HUES64 (cell line): ENCODE data around the gene HRK.

ENCODE experiments used
- H3K27ac ChIP-seq: 2 replicates; pipeline ENCODE4 v1.7.0; 2013; ENCODE audit warnings: low read depth, low read length, inconsistent platforms
- H3K27me3 ChIP-seq: 2 replicates; pipeline ENCODE4 v1.6.1; 2013; ENCODE audit warnings: mild to moderate bottlenecking, low read length; ENCODE audit not compliant: insufficient read depth
- H3K36me3 ChIP-seq: 2 replicates; pipeline ENCODE4 v1.6.1; 2013; ENCODE audit warnings: mild to moderate bottlenecking, low read length; ENCODE audit not compliant: insufficient read depth
- H3K4me1 ChIP-seq: 2 replicates; pipeline ENCODE4 v1.6.1; 2013; ENCODE audit warnings: mild to moderate bottlenecking, low read length, moderate library complexity; ENCODE audit not compliant: insufficient read depth
- H3K4me3 ChIP-seq: 2 replicates; pipeline ENCODE4 v1.5.1; 2013; ENCODE audit warnings: mild to moderate bottlenecking, low read length, moderate library complexity
- H3K9ac ChIP-seq: 2 replicates; pipeline ENCODE4 v1.6.1; 2013; ENCODE audit warnings: mild to moderate bottlenecking, low read depth, low read length
- H3K9me3 ChIP-seq: 2 replicates; pipeline ENCODE4 v1.6.1; 2013; ENCODE audit warnings: low read depth, low read length; ENCODE audit not compliant: insufficient read depth
- WGBS: fragments of 150-250, 120-280 bp; methylation state at CpG from one replicate; pipeline ENCODE4 v1.1.7; 2013; ENCODE audit warnings: missing lambda C conversion rate; 5-methylcytosine and 5-hydroxymethylcytosine counted together

Gene HRK

DNA sequence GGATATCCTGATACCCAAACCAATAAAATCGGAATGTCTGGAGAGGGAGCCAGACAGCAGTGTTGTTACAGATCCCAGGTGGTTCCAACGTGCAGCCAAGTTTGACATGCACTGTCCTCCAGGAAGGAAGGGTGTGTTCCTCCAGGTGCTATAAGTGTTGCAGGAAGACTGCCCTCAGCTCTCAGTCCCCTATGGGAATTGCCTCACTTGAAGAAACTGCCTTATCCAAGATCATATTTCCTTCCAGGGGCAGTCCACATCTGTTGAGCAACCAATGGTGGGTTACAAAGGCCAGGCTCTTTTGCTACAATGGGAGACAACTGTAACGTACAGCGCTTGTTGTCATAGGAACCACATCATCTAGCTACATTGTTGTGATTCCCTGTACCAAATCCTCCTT is 16.2 kb upstream of the HRK start:
- 89% methylated on average over 4 of the region's 4 CpGs for WGBS
- no peaks in the 10 kb centered on the region for H3K9me3 ChIP-seq
- no peak overlapping the region for H3K27ac ChIP-seq
- H3K9ac ChIP-seq, result no peak overlapping the region
- H3K36me3 ChIP-seq, result no peaks in the 10 kb centered on the region
- no peaks in the 10 kb centered on the region for H3K4me1 ChIP-seq
- H3K4me3 ChIP-seq, result no peak overlapping the region
- no peaks in the 10 kb centered on the region for H3K27me3 ChIP-seq

GRCh38 chr12:116896411-116896924 is 15.2 kb upstream of the HRK start:
- WGBS, result 77% methylated on average over 7 of the region's 7 CpGs
- Histone ChIP-seq H3K9me3 (0 out of 2 replicates have a peak, but pooled peaks cover 2% of the 10 kb centered on the region), H3K36me3 (no peaks in the 10 kb centered on the region), H3K9ac (no peak overlapping the region), H3K27ac (no peak overlapping the region), H3K4me1 (no peaks in the 10 kb centered on the region), H3K27me3 (no peaks in the 10 kb centered on the region), H3K4me3 (no peak overlapping the region)

- 91% methylated on average over 2 of the region's 3 CpGs for WGBS
- H3K27me3 ChIP-seq, result no peaks in the 10 kb centered on the region
- H3K4me3 ChIP-seq, result no peak overlapping the region
- no peaks in the 10 kb centered on the region for H3K36me3 ChIP-seq
- no peaks in the 10 kb centered on the region for H3K4me1 ChIP-seq
- H3K9me3 ChIP-seq, result 0 out of 2 replicates have a peak, but pooled peaks cover 2% of the 10 kb centered on the region
- no peak overlapping the region for H3K27ac ChIP-seq
- no peak overlapping the region for H3K9ac ChIP-seq
Observed at GRCh38 chr12:116894913-116895312, 13.7 kb upstream of the HRK start.

DNA sequence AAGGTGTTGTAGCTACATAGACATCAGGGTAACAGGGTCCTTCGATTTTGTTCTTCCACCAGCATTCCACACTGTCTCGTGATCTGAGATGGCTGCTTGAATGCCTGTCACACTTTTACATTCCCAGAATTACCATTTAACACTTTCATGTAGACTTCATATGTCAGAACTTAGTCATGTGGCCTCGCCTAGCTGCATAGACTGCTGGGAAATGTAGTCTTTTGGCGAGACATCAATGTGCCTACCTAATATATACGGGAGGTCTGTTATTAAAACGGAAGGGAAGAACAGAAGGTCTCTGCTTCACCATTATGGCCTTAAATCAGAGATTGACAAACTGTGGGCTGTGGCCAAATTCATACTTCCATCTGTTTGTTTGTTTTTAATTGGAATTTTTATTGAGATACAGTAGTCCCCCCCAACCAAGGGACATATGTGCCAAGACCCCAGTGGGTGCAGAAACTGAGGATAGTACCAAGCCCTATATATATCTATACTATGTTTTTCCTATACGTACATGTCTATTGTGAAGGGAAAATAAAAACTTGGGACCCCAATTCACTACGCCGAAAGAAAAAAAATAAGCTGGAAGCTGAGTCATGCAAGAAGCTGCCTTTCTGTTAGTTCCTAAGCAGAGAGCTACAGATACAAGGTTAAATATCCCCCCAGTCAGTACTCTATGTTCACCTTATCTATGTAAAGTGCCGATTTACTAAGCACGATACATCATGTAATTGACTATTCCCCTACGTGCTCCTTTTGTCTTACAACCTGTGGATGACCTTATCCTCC is 11.3 kb upstream of the HRK start:
- no peaks in the 10 kb centered on the region for H3K36me3 ChIP-seq
- H3K9me3 ChIP-seq, result 0 out of 2 replicates have a peak, but pooled peaks cover 2% of the 10 kb centered on the region
- no peak overlapping the region for H3K27ac ChIP-seq
- no peaks in the 10 kb centered on the region for H3K4me1 ChIP-seq
- no peak overlapping the region for H3K4me3 ChIP-seq
- 87% methylated on average over 12 of the region's 12 CpGs for WGBS
- H3K27me3 ChIP-seq, result no peaks in the 10 kb centered on the region
- H3K9ac ChIP-seq, result no peak overlapping the region

DNA sequence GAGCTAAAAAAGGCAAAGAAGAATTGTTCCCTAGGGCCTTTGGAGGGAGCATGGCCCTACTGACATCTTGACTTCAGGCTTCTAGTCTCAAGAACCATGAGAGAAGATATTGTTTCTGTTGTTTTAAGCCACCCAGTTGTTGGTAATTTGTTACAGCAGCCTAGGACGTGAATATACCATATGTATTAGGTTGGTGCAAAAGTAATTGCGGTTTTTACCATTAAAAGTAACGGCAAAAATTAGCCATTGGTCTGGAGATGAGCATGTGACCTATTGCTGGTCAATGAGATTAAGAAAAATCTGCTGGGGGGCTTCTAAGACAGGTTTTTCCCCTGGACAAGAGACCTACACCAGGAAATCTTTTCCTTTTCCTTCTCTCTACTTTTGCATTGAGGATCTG is 9.8 kb upstream of the HRK start:
- 91% methylated on average over 3 of the region's 3 CpGs for whole genome bisulfite sequencing
- Histone ChIP-seq H3K27ac (no peak overlapping the region), H3K9me3 (0 out of 2 replicates have a peak, but pooled peaks cover 2% of the 10 kb centered on the region), H3K4me3 (no peak overlapping the region), H3K36me3 (no peaks in the 10 kb centered on the region), H3K9ac (no peak overlapping the region), H3K4me1 (no peaks in the 10 kb centered on the region), H3K27me3 (no peaks in the 10 kb centered on the region)

GRCh38 chr12:116890330-116890729 is 9.1 kb upstream of the HRK start:
- Histone ChIP-seq H3K9me3 (0 out of 2 replicates have a peak, but pooled peaks cover 2% of the 10 kb centered on the region), H3K36me3 (no peaks in the 10 kb centered on the region), H3K27ac (no peak overlapping the region), H3K9ac (no peak overlapping the region), H3K4me3 (no peak overlapping the region), H3K4me1 (no peaks in the 10 kb centered on the region), H3K27me3 (no peaks in the 10 kb centered on the region)
- WGBS, result 100% methylated on average over 1 of the region's 2 CpGs

GRCh38 chr12:116887897-116888296 is 6.7 kb upstream of the HRK start:
- peaks cover 20% of the 10 kb centered on the region for H3K27me3 ChIP-seq
- 0 out of 2 replicates have a peak, but pooled peaks cover 2% of the 10 kb centered on the region for H3K9me3 ChIP-seq
- no peak overlapping the region for H3K27ac ChIP-seq
- WGBS, result 90% methylated on average over 5 of the region's 6 CpGs
- H3K4me3 ChIP-seq, result no peak overlapping the region
- H3K9ac ChIP-seq, result no peak overlapping the region
- H3K4me1 ChIP-seq, result no peaks in the 10 kb centered on the region
- H3K36me3 ChIP-seq, result no peaks in the 10 kb centered on the region

GRCh38 chr12:116887244-116887643 is 6.0 kb upstream of the HRK start:
- Histone ChIP-seq H3K9me3 (0 out of 2 replicates have a peak, but pooled peaks cover 2% of the 10 kb centered on the region), H3K36me3 (no peaks in the 10 kb centered on the region), H3K4me3 (no peak overlapping the region), H3K4me1 (peaks cover 4% of the 10 kb centered on the region), H3K27me3 (peaks cover 27% of the 10 kb centered on the region), H3K27ac (no peak overlapping the region), H3K9ac (no peak overlapping the region)
- WGBS, result 88% methylated on average over 1 of the region's 1 CpG

DNA sequence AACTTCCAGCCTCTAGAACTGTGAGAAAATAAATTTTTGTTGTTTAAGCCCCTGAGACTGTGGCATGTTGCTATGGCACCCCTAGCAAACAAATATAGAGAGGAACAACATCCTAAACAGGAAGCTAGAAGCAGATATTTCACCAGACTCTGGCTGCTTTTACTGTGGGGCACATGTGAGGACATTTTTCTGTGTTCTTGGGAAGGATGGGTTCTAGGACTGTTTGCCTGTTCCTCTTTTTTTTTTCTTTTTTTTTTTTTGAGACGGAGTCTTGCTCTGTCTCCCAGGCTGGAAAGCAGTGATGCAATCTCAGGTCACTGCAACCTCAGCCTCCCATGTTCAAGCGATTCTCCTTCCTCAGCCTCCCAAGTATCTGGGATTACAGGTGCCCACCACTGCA is 4.2 kb upstream of the HRK start:
- H3K27me3 ChIP-seq, result peaks cover 43% of the 10 kb centered on the region
- H3K9me3 ChIP-seq, result no peaks in the 10 kb centered on the region
- WGBS, result 75% methylated on average over 2 of the region's 2 CpGs
- H3K36me3 ChIP-seq, result no peaks in the 10 kb centered on the region
- no peak overlapping the region for H3K9ac ChIP-seq
- H3K27ac ChIP-seq, result no peak overlapping the region
- H3K4me1 ChIP-seq, result peaks cover 8% of the 10 kb centered on the region
- H3K4me3 ChIP-seq, result no peak overlapping the region

DNA sequence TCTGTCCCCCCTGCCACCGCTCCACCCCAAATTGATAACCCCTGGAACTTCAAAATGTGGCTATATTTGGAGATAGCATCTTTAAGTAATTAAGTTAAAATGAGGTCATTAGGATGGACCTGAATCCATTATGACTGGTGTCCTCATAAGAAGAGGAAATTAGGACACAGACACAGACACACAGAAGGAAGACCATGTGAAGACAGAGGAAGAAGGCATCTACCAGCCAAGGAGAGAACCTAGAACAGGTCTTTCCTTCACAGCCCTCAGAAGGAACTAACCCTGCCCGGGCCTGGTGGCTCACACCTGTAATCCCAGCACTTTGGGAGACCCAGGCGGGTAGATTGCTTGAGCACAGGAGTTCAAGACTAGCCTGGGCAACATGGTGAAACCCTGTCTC is 3.6 kb upstream of the HRK start:
- no peaks in the 10 kb centered on the region for H3K9me3 ChIP-seq
- 85% methylated on average over 2 of the region's 3 CpGs for WGBS
- H3K27ac ChIP-seq, result no peak overlapping the region
- no peak overlapping the region for H3K9ac ChIP-seq
- H3K4me3 ChIP-seq, result no peak overlapping the region
- peaks cover 11% of the 10 kb centered on the region for H3K4me1 ChIP-seq
- H3K27me3 ChIP-seq, result peaks cover 49% of the 10 kb centered on the region
- no peaks in the 10 kb centered on the region for H3K36me3 ChIP-seq

DNA sequence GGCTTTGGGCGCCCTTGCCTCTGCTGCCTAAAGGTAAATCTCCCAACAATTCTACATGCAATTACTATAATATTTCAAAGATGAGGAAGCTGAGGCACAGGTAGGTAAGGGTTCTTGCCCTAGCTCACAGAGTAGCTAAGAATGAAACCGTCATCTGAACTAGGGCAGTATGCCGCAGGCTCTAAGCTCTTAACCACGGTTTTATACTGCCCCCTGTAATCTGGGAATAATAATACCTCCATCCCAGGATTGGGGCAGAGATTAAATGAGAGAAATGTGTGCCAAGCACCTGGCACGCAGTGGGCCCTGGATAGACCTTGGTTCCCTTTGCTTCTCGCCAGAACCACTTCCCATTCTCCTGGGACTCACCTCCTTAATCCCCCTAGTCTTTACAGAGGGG is 1.5 kb upstream of the HRK start:
- Histone ChIP-seq H3K4me3 (no peak overlapping the region; the same call in 1 of the 2 replicates), H3K9me3 (no peaks in the 10 kb centered on the region), H3K36me3 (no peaks in the 10 kb centered on the region), H3K4me1 (peaks cover 16% of the 10 kb centered on the region), H3K27ac (no peak overlapping the region), H3K27me3 (peaks cover 71% of the 10 kb centered on the region), H3K9ac (no peak overlapping the region)
- 22% methylated on average over 6 of the region's 6 CpGs for WGBS
